HS-5 (cell line): ENCODE data around the gene ASTN2.

Experiments used
- DNase-seq: peaks from one replicate; pipeline ENCODE4 v3.0.0-alpha.2; 2012; ENCODE audit warnings: low read depth

The ASTN2 gene

GRCh38 chr9:117249799-117250198 lies 165.1 kb downstream of the ASTN2 start:
- DNase-seq: no peak

- DNase-seq: no peak
Observed at GRCh38 chr9:117247266-117247665, 167.6 kb downstream of the ASTN2 start.

DNA sequence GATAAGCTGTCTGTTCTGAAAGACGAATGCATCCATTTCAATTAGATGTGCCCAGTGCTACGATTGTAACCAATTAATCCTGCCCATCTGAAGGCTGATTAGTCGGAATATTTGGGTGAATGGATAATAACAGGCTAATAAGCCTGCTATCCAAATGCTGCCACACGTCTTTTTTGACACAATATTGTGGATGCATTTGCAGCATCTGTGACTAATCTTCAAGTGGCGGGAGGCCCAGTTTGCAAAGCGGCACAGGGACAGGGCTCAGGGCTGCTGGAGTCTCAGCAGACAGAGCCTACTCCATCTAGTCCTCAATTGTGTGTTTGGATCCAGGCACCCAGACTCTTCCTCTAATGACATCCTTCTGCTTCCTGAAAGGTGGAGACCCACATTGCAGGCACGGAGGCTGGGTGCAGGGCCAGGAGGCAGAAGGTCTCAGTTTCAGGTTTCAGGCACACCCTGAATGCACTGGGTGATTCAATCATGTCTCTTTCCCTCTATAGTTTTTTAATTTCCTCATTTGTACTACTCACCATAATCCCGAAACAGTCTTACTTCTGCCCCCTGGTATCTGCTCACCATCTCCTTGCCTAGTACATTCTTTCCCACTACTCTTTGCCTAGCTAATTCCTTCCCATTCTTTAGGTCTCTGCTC lies 169.6 kb downstream of the ASTN2 start:
- DNase-seq: no peak

GRCh38 chr9:117242082-117242481 lies 172.8 kb downstream of the ASTN2 start:
- no peak for DNase-seq

DNA sequence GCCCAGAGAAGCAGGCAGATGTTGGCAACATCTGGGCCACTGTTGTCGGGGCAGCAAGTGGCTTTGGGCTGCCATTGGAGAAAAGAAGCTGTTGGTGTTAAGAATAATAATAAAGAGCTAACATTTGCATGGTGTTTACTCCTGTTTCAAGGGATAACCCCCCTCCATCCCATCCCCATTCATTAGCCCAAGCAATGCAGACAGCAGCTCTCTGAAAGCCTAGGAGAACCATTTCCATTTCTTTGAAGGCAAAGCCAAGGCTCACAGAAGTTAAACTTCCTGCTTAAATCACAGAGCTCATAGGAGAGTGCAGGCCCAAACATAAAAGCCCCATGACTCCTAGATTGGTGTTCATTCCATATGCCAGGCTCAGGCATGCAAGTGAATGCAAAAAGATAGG lies 175.4 kb downstream of the ASTN2 start:
- no peak for DNase-seq

- no peak for DNase-seq
Observed at GRCh38 chr9:117234103-117234502, 180.8 kb downstream of the ASTN2 start.

- no peak for DNase-seq
Observed at GRCh38 chr9:117233016-117233415, 181.8 kb downstream of the ASTN2 start.

- no peak for DNase-seq
Observed at GRCh38 chr9:117232281-117232680, 182.6 kb downstream of the ASTN2 start.

- DNase-seq: no peak
Observed at GRCh38 chr9:117231012-117231411, 183.8 kb downstream of the ASTN2 start.

- no peak for DNase-seq
Observed at GRCh38 chr9:117224695-117225094, 190.2 kb downstream of the ASTN2 start.

- no peak for DNase-seq
Observed at GRCh38 chr9:117218951-117219350, 195.9 kb downstream of the ASTN2 start.

DNA sequence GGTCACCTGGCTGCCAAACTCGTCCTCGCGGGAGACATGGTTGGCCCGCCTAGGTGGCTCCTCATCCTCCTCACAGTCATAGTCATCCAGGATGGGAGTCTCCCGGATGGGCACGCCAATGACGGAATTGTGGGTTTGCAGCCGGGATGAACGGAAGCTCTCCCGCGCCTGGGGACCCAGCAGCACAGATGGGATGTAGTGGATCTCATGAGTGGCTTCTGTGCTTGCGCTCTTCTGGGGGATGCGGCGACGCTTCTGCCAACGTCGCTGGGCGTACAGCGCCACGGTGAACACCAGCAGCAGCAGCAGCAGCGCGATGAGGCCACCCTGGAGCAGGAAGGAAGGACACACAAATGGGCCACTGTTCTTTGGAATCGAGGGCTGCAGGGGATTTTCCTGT lies 200.4 kb downstream of the ASTN2 start:
- DNase-seq: no peak

GRCh38 chr9:117211280-117211679 lies 203.6 kb downstream of the ASTN2 start:
- no peak for DNase-seq

DNA sequence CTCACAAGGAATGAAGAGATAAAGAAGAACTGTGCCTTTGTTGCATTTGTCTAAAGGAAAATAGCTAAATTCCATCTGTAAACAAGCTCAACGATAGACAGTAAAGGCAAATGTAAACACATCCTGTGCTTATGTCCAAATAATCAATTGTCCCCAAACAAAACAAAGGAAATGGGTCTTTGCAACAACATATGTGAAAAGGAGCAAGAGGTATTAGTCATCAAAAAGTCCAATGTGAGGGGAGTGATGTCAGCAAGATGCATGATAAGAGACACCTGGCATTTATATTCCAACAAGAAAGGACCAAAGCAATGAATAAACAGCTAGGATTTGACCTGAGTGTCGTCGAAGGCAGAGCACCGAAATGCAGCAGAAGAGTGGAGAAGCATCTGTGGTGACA lies 209.1 kb downstream of the ASTN2 start:
- DNase-seq: no peak

DNA sequence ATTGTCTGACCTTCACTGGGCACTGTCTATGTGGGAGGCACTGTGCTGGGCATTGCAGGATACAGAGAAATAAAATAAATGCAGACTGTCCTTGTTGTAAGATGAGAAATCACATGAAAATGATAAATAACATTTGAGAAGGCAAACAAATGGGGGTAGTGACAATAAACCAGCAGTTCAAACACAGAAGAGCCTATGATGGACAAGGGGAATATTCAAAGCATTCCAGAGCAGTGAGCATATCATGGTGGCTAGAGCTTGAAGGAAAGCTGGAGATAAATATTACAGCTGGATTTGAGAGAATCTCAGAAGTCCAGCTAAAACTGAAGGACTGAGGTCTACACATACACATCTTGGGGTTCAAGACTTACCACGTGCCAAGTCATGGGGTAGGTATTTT lies 209.9 kb downstream of the ASTN2 start:
- no peak for DNase-seq

- DNase-seq: no peak
Observed at GRCh38 chr9:117191504-117192261, 223.2 kb downstream of the ASTN2 start.

DNA sequence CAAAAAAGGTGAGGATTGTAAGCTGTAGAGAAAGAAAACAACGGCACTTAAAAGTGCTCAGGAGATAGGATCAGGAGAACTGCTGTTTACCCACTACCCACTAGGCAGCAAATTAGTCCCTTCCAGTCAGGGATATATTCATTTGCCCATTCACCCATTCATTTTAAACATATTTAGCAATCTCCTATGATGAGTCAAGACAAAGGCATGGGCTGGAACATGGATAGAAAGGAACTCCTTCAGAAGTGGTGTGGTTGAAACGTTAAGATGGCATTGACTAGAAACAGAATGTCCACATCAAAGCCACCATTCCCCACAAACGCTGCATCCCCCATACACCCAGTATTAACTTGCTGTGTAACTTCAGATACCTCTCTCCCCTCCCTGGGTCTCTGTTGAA lies 225.7 kb downstream of the ASTN2 start:
- DNase-seq: no peak

DNA sequence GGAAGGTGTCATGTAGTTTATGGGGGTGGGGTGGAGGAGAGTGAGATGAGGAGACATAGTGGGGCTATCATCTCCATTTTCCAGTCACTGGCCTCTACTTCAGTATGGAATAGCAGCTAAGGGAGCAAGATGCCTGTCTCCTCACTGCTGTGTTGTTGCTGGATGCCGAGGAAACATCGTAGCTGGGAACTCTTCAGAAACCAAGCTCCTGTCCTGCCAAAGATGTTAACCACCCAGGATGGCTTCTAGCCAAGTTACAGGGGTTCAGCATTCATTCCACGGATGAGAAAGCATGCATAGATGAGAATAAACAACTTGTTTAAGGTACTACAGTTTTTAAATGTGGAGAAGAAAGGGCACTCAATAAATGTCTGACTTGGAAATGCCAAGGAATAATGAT lies 226.5 kb downstream of the ASTN2 start:
- no peak for DNase-seq

GRCh38 chr9:117187498-117187897 lies 227.4 kb downstream of the ASTN2 start:
- no peak for DNase-seq

GRCh38 chr9:117184173-117184572 lies 230.7 kb downstream of the ASTN2 start:
- DNase-seq: no peak

DNA sequence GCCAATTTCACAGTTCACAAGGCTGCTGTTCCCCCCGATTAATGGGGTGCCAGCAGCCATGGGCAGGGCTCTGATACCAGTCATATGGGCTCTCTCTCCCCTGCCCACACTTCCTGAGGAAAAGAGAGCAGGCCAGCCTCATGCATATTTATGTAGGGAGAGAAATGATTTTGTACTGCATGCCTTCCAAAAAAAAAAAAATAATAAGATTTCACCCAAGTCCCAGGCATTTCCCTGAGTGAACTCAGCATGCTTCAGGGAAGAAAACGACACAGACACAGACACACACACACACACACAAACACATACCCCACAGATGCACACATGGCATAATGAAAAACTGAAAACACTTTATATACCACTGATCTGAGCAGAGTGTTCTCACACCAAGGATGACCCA lies 232.8 kb downstream of the ASTN2 start:
- DNase-seq: no peak

GRCh38 chr9:117180896-117181445 lies 233.9 kb downstream of the ASTN2 start:
- DNase-seq: no peak

- DNase-seq: no peak
Observed at GRCh38 chr9:117178596-117179375, 236.1 kb downstream of the ASTN2 start.
